ENCODE data around the gene MTPN. TPM values are rescaled to one million over a fixed set of nuclear protein-coding genes. Genes with fewer than 3 reads are reported as not detected.

The MTPN gene
- polyA plus RNA-seq, 3 donors, result 73.6 to 156 (median 142) TPM

DNA sequence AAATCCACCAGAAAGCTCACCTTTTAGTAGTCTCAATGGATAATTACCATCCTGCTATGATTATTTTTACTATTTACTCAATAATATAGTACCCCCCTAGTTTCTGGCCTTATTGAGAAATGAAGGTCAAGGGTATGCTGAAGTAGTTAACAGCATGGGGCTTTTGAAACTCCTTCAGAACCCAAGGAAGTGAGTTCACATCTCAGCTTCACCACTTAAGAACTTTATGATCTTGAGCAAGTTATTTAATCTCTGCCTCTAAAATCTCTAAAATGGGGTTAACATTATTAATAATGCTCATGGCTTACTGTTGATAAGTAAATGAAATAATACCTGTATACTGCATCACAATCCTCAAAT is 5.8 kb downstream of the MTPN start:
- Histone ChIP-seq H3K4me3 (replicated peaks in 1 of 3; ENCODE audit: low read depth in 2 of 3, low read length in 3 of 3) (peak overlapping the region; percentile 8 to 99 (median 37)), H3K27ac (ENCODE audit: low read depth in 1 of 2, low read length in 2 of 2) (peak overlapping the region in 1 of 2 donors; percentile 79), H3K36me3 (replicated peaks in 1 of 2; ENCODE audit: control insufficient read depth in 1 of 2, insufficient read depth in 2 of 2, low read length in 2 of 2) (peaks cover 8 to 35% of the 10 kb centered on the region in 2 donors), H3K9me3 (replicated peaks in 1 of 2; ENCODE audit: control insufficient read depth in 1 of 2, insufficient read depth in 1 of 2, low read length in 2 of 2) (no peaks in the 10 kb centered on the region), H3K9ac (ENCODE audit: insufficient read depth, low read length, poor library complexity, severe bottlenecking) (no peak overlapping the region), H3K4me2 (replicated peaks; ENCODE audit: extremely low read depth, low read length, poor library complexity, severe bottlenecking) (peak overlapping the region; percentile 74), H4K20me1 (ENCODE audit: insufficient read depth, low read length) (peaks cover 81% of the 10 kb centered on the region), H3K4me1 (ENCODE audit: control insufficient read depth in 1 of 2, insufficient read depth in 2 of 2, low read length in 2 of 2) (peaks cover 63 to 86% of the 10 kb centered on the region in 2 donors), H3K79me2 (ENCODE audit: insufficient read depth, low read length) (peaks cover 98% of the 10 kb centered on the region), H3K27me3 (ENCODE audit: control insufficient read depth in 2 of 2, insufficient read depth in 2 of 2, low read length in 2 of 2) (no peaks in the 10 kb centered on the region), H2AFZ (ENCODE audit: insufficient read depth, low read depth, low read length, poor library complexity, severe bottlenecking) (no peak overlapping the region)
- TF ChIP-seq, protein P1, sequence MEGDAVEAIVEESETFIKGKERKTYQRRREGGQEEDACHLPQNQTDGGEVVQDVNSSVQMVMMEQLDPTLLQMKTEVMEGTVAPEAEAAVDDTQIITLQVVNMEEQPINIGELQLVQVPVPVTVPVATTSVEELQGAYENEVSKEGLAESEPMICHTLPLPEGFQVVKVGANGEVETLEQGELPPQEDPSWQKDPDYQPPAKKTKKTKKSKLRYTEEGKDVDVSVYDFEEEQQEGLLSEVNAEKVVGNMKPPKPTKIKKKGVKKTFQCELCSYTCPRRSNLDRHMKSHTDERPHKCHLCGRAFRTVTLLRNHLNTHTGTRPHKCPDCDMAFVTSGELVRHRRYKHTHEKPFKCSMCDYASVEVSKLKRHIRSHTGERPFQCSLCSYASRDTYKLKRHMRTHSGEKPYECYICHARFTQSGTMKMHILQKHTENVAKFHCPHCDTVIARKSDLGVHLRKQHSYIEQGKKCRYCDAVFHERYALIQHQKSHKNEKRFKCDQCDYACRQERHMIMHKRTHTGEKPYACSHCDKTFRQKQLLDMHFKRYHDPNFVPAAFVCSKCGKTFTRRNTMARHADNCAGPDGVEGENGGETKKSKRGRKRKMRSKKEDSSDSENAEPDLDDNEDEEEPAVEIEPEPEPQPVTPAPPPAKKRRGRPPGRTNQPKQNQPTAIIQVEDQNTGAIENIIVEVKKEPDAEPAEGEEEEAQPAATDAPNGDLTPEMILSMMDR (IDR thresholded peaks at IDR 0.05), result no peak
- peak overlapping the region; percentile 57 to 92 (median 81) for H3K27ac Mint-ChIP-seq
- intact Hi-C loops (cut with micrococcal nuclease), result loop anchor here (10.0 kb wide), 2 partner anchors 47 to 307 kb away; partner anchors contain the start of gene STMP1 (in 1 of the 2)
- H3K27me3 Mint-ChIP-seq (ENCODE audit: low read depth in 3 of 3), result peaks cover 0 to 1% (median 0%) of the 10 kb centered on the region in 3 donors
- H3K9me3 Mint-ChIP-seq, result peaks cover 0 to 3% (median 0%) of the 10 kb centered on the region in 7 donors
- H3K4me1 Mint-ChIP-seq, result peaks cover 70% of the 10 kb centered on the region
- peaks cover 29 to 45% of the 10 kb centered on the region in 2 donors for H3K36me3 Mint-ChIP-seq
- DNase-seq, result peak in 1 of 3 donors; percentile 12
- peak overlapping the region in 1 of 2 donors; percentile 68 for H3K4me3 Mint-ChIP-seq

DNA sequence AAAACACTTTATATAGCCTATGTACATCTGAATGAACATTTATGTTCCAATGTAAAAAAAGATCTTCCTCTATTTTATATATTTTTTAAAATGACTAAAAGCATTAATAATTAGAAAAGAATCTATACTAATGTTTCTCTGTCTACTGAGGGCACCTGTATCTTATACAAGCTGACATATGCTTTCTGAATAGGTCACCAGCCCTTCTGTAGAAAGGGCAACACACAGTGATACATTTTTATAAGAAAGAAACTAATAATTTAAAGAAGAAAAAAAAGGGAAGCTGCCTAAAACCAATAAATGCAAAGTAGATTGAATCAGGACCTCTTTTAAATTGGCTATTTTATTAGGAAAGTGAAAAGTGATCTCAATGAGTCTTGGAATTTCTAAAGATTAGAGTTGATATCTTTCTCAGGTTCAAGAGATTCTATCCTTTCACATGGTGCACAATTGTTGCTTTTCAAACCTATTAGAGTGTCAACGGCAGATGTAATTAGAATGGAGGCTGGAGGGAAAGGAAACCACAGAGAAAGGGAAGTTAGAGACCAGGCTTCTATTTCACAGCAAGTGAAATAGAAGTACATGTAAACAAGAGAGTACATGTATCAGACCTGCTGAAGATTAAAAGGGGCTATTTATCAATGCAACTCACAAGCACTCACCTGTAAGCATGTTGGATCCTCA is 6.3 kb downstream of the MTPN start:
- Histone ChIP-seq H2AFZ (ENCODE audit: insufficient read depth, low read depth, low read length, poor library complexity, severe bottlenecking) (no peak overlapping the region), H4K20me1 (ENCODE audit: insufficient read depth, low read length) (peaks cover 85% of the 10 kb centered on the region)

More for the DNA sequence above, 6.3 kb downstream of the MTPN start:
- H3K4me3 ChIP-seq (replicated peaks in 1 of 3; ENCODE audit: low read depth in 2 of 3, low read length in 3 of 3), result peak overlapping the region; percentile 20 to 99 (median 37)
- DNase-seq, result peak; percentile 45 to 66 (median 61)
- peaks cover 8 to 35% of the 10 kb centered on the region in 2 donors for H3K36me3 ChIP-seq (replicated peaks in 1 of 2; ENCODE audit: control insufficient read depth in 1 of 2, insufficient read depth in 2 of 2, low read length in 2 of 2)
- intact Hi-C loops (cut with micrococcal nuclease), result loop anchor here (10.0 kb wide), 2 partner anchors 46 to 306 kb away; partner anchors contain the start of gene STMP1 (in 1 of the 2)
- no CpG with 5 or more reads among the region's 1 CpG for WGBS (ENCODE audit: insufficient coverage)
- H3K9me3 ChIP-seq (replicated peaks in 1 of 2; ENCODE audit: control insufficient read depth in 1 of 2, insufficient read depth in 1 of 2, low read length in 2 of 2), result no peaks in the 10 kb centered on the region
- peaks cover 0 to 1% (median 0%) of the 10 kb centered on the region in 3 donors for H3K27me3 Mint-ChIP-seq (ENCODE audit: low read depth in 3 of 3)
- H3K9me3 Mint-ChIP-seq, result peaks cover 0 to 3% (median 0%) of the 10 kb centered on the region in 7 donors
- H3K27me3 ChIP-seq (ENCODE audit: control insufficient read depth in 2 of 2, insufficient read depth in 2 of 2, low read length in 2 of 2), result no peaks in the 10 kb centered on the region
- peak overlapping the region; percentile 74 for H3K4me2 ChIP-seq (replicated peaks; ENCODE audit: extremely low read depth, low read length, poor library complexity, severe bottlenecking)
- H3K79me2 ChIP-seq (ENCODE audit: insufficient read depth, low read length), result peaks cover 98% of the 10 kb centered on the region
- H3K4me1 ChIP-seq (ENCODE audit: control insufficient read depth in 1 of 2, insufficient read depth in 2 of 2, low read length in 2 of 2), result peaks cover 64 to 86% of the 10 kb centered on the region in 2 donors
- H3K36me3 Mint-ChIP-seq, result peaks cover 29 to 46% of the 10 kb centered on the region in 2 donors
- H3K4me1 Mint-ChIP-seq, result peaks cover 70% of the 10 kb centered on the region
- no peak overlapping the region for H3K9ac ChIP-seq (ENCODE audit: insufficient read depth, low read length, poor library complexity, severe bottlenecking)
- peak overlapping the region; percentile 54 to 68 for H3K4me3 Mint-ChIP-seq
- H3K27ac Mint-ChIP-seq, result peak overlapping the region; percentile 64 to 92 (median 81)
- TF ChIP-seq, protein P1 (IDR thresholded peaks at IDR 0.05), result no peak
- H3K27ac ChIP-seq (ENCODE audit: low read depth in 1 of 2, low read length in 2 of 2), result peak overlapping the region in 1 of 2 donors; percentile 79

Data from CD14-positive monocyte (primary cell).